Measurements from ENCODE around the gene EGF.

- no peak for TF ChIP-seq ZNF416 (tag by site-specific recombination; IDR thresholded peaks at IDR 0.05)
- no peak for TF ChIP-seq ZBTB20 (tag by site-specific recombination; IDR thresholded peaks at IDR 0.05)
- TF ChIP-seq BCL11A (tag by site-specific recombination; IDR thresholded peaks at IDR 0.05; ENCODE audit: low read depth) = no peak
- TF ChIP-seq ZNF155 (tag by site-specific recombination; IDR thresholded peaks at IDR 0.05) = no peak
- TF ChIP-seq, protein P1, sequence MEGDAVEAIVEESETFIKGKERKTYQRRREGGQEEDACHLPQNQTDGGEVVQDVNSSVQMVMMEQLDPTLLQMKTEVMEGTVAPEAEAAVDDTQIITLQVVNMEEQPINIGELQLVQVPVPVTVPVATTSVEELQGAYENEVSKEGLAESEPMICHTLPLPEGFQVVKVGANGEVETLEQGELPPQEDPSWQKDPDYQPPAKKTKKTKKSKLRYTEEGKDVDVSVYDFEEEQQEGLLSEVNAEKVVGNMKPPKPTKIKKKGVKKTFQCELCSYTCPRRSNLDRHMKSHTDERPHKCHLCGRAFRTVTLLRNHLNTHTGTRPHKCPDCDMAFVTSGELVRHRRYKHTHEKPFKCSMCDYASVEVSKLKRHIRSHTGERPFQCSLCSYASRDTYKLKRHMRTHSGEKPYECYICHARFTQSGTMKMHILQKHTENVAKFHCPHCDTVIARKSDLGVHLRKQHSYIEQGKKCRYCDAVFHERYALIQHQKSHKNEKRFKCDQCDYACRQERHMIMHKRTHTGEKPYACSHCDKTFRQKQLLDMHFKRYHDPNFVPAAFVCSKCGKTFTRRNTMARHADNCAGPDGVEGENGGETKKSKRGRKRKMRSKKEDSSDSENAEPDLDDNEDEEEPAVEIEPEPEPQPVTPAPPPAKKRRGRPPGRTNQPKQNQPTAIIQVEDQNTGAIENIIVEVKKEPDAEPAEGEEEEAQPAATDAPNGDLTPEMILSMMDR (tag by site-specific recombination; IDR thresholded peaks at IDR 0.05) = no peak
- TF ChIP-seq ZNF510 (tag by site-specific recombination; IDR thresholded peaks at IDR 0.05; ENCODE audit: insufficient replicate concordance) = no peak
- no peak for TF ChIP-seq ZBTB17 (tag by site-specific recombination; IDR thresholded peaks at IDR 0.05)
- TF ChIP-seq YY1 (tag by site-specific recombination; IDR thresholded peaks at IDR 0.05) = no peak
- TF ChIP-seq, protein P2, sequence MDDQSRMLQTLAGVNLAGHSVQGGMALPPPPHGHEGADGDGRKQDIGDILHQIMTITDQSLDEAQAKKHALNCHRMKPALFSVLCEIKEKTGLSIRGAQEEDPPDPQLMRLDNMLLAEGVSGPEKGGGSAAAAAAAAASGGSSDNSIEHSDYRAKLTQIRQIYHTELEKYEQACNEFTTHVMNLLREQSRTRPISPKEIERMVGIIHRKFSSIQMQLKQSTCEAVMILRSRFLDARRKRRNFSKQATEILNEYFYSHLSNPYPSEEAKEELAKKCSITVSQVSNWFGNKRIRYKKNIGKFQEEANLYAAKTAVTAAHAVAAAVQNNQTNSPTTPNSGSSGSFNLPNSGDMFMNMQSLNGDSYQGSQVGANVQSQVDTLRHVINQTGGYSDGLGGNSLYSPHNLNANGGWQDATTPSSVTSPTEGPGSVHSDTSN (CRISPR knock-in tag; IDR thresholded peaks at IDR 0.05) = no peak
- no peak for TF ChIP-seq KLF10 (tag by site-specific recombination; IDR thresholded peaks at IDR 0.05)
These were observed 26.4 kb upstream of the EGF start for GRCh38 chr4:109886303-109886702.
